BLaER1 treated with 17β-estradiol and CSF1 and Interleukin-3, amounts not matched to agents 10 nM and 100 nM (cell line): Measurements from ENCODE around the gene TGFBR2.

ENCODE experiments used
- H3K27ac ChIP-seq, 11 experiments: shearing (Covaris generic); formaldehyde crosslinking; 2 replicates each; pipeline ENCODE4 v1.8.1; 2022
- H3K27me3 ChIP-seq, 11 experiments: shearing (Covaris generic); formaldehyde crosslinking; 2 replicates each; pipeline ENCODE4 v1.8.1; 2022
- H3K36me3 ChIP-seq, 11 experiments: shearing (Covaris generic); formaldehyde crosslinking; 2 replicates each; pipeline ENCODE4 v1.8.1; 2022
- H3K4me1 ChIP-seq, 10 experiments: shearing (Covaris generic); formaldehyde crosslinking; 2 replicates each; pipeline ENCODE4 v1.8.1; 2022
- H3K4me2 ChIP-seq, 11 experiments: shearing (Covaris generic); formaldehyde crosslinking; 2 replicates each; pipeline ENCODE4 v1.8.1; 2022
- H3K4me3 ChIP-seq, 10 experiments: shearing (Covaris generic); formaldehyde crosslinking; 2 replicates each; pipeline ENCODE4 v1.8.1; 2022
- H3K9ac ChIP-seq, 11 experiments: shearing (Covaris generic); formaldehyde crosslinking; 2 replicates each; pipeline ENCODE4 v1.8.1; 2022
- H3K9me3 ChIP-seq, 11 experiments: shearing (Covaris generic); formaldehyde crosslinking; replicated peaks in 1 of 11; 2 replicates each; pipeline ENCODE4 v1.8.1; 2022
- H4K20me1 ChIP-seq, 11 experiments: shearing (Covaris generic); formaldehyde crosslinking; 2 replicates each; pipeline ENCODE4 v1.8.1; 2022
- Cebpa-rat ChIP-seq, 11 experiments: shearing (Covaris generic); IDR thresholded peaks; 2 replicates each; pipeline ENCODE4 v1.8.1; 2022

Gene TGFBR2

GRCh38 chr3:30613133-30613825, 6.9 kb downstream of the TGFBR2 start:
- Histone ChIP-seq H3K36me3 (peaks cover 1 to 65% (median 35%) of the 10 kb centered on the region in 11 experiments; a peak in 18 of 22 replicates), H3K9ac (peak overlapping the region in 2 of 11 experiments; percentile 3 to 99; a peak in 1 of 22 replicates), H4K20me1 (peaks cover 49 to 100% (median 90%) of the 10 kb centered on the region in 11 experiments), H3K9me3 (no peaks in the 10 kb centered on the region), H3K4me3 (peak overlapping the region in 4 of 10 experiments; percentile 1 to 98 (median 20); a peak in 3 of 20 replicates), H3K27me3 (no peaks in the 10 kb centered on the region), H3K4me1 (peaks cover 75 to 96% (median 87%) of the 10 kb centered on the region in 10 experiments), H3K4me2 (peak overlapping the region; percentile 74 to 95 (median 87)), H3K27ac (peak overlapping the region in 9 of 11 experiments; percentile 3 to 100 (median 99); a peak in 13 of 22 replicates)
- TF ChIP-seq Cebpa-rat (IDR thresholded peaks at IDR 0.05) = peak in 8 of 11 experiments; percentile 10 to 76 (median 38); a peak in 5 of 22 replicates

GRCh38 chr3:30614373-30614772, 8.0 kb downstream of the TGFBR2 start:
- Histone ChIP-seq H3K36me3 (peaks cover 9 to 76% (median 46%) of the 10 kb centered on the region in 11 experiments; a peak in 20 of 22 replicates), H3K27ac (0 out of 22 replicates have a peak overlapping the region, but pooled peaks of 1 of the 11 experiments have one; percentile 5), H3K4me2 (peak overlapping the region; percentile 74 to 95 (median 87)), H3K4me3 (no peak overlapping the region), H3K9me3 (peaks cover 0 to 2% (median 0%) of the 10 kb centered on the region in 11 experiments; a peak in 1 of 22 replicates), H3K27me3 (no peaks in the 10 kb centered on the region), H4K20me1 (peaks cover 52 to 100% (median 100%) of the 10 kb centered on the region in 11 experiments), H3K9ac (no peak overlapping the region), H3K4me1 (peaks cover 86 to 100% (median 97%) of the 10 kb centered on the region in 10 experiments)
- TF ChIP-seq Cebpa-rat (IDR thresholded peaks at IDR 0.05) = no peak

GRCh38 chr3:30614943-30615342, 8.5 kb downstream of the TGFBR2 start:
- no peak overlapping the region for H3K9ac ChIP-seq
- peaks cover 0 to 6% (median 0%) of the 10 kb centered on the region in 11 experiments; a peak in 1 of 22 replicates for H3K9me3 ChIP-seq
- H4K20me1 ChIP-seq = peaks cover 55 to 100% (median 100%) of the 10 kb centered on the region in 11 experiments
- no peaks in the 10 kb centered on the region for H3K27me3 ChIP-seq
- peak overlapping the region; percentile 74 to 95 (median 87) for H3K4me2 ChIP-seq
- TF ChIP-seq Cebpa-rat (IDR thresholded peaks at IDR 0.05) = no peak
- H3K36me3 ChIP-seq = peaks cover 9 to 82% (median 52%) of the 10 kb centered on the region in 11 experiments; a peak in 21 of 22 replicates
- H3K4me3 ChIP-seq = no peak overlapping the region
- no peak overlapping the region for H3K27ac ChIP-seq
- H3K4me1 ChIP-seq = peaks cover 90 to 100% (median 97%) of the 10 kb centered on the region in 10 experiments

GRCh38 chr3:30615615-30616346, 9.4 kb downstream of the TGFBR2 start:
- no peak overlapping the region for H3K9ac ChIP-seq
- TF ChIP-seq Cebpa-rat (IDR thresholded peaks at IDR 0.05) = no peak
- peaks cover 9 to 90% (median 58%) of the 10 kb centered on the region in 11 experiments; a peak in 21 of 22 replicates for H3K36me3 ChIP-seq
- no peak overlapping the region for H3K4me3 ChIP-seq
- H3K9me3 ChIP-seq = peaks cover 0 to 6% (median 0%) of the 10 kb centered on the region in 11 experiments; a peak in 1 of 22 replicates
- peaks cover 63 to 100% (median 100%) of the 10 kb centered on the region in 11 experiments for H4K20me1 ChIP-seq
- H3K4me1 ChIP-seq = peaks cover 90 to 100% (median 97%) of the 10 kb centered on the region in 10 experiments
- no peak overlapping the region; a peak in 1 of 22 replicates for H3K27ac ChIP-seq
- H3K27me3 ChIP-seq = no peaks in the 10 kb centered on the region
- peak overlapping the region; percentile 25 to 87 (median 48); a peak in 20 of 22 replicates for H3K4me2 ChIP-seq

- Histone ChIP-seq H3K27me3 (no peaks in the 10 kb centered on the region), H3K9ac (no peak overlapping the region), H3K4me3 (no peak overlapping the region), H3K4me2 (peak overlapping the region; percentile 25 to 87 (median 48); a peak in 20 of 22 replicates), H3K4me1 (peaks cover 90 to 100% (median 97%) of the 10 kb centered on the region in 10 experiments), H3K9me3 (peaks cover 0 to 6% (median 0%) of the 10 kb centered on the region in 11 experiments; a peak in 1 of 22 replicates), H3K36me3 (peaks cover 9 to 97% (median 65%) of the 10 kb centered on the region in 11 experiments; a peak in 21 of 22 replicates), H4K20me1 (peaks cover 68 to 100% (median 100%) of the 10 kb centered on the region in 11 experiments), H3K27ac (no peak overlapping the region; a peak in 1 of 22 replicates)
- no peak for TF ChIP-seq Cebpa-rat (IDR thresholded peaks at IDR 0.05)
These were observed 10.1 kb downstream of the TGFBR2 start for GRCh38 chr3:30616347-30617027.

GRCh38 chr3:30617069-30617468, 10.7 kb downstream of the TGFBR2 start:
- Histone ChIP-seq H4K20me1 (peaks cover 65 to 100% (median 100%) of the 10 kb centered on the region in 11 experiments), H3K4me3 (no peak overlapping the region), H3K9ac (no peak overlapping the region), H3K27ac (no peak overlapping the region), H3K27me3 (no peaks in the 10 kb centered on the region), H3K4me1 (peaks cover 90 to 100% (median 97%) of the 10 kb centered on the region in 10 experiments), H3K4me2 (peak overlapping the region in 7 of 11 experiments; percentile 25 to 87 (median 53); a peak in 11 of 22 replicates), H3K36me3 (peaks cover 9 to 98% (median 65%) of the 10 kb centered on the region in 11 experiments; a peak in 21 of 22 replicates), H3K9me3 (peaks cover 0 to 6% (median 0%) of the 10 kb centered on the region in 11 experiments; a peak in 1 of 22 replicates)
- no peak for TF ChIP-seq Cebpa-rat (IDR thresholded peaks at IDR 0.05)

- Histone ChIP-seq H3K9me3 (peaks cover 0 to 6% (median 0%) of the 10 kb centered on the region in 11 experiments; a peak in 1 of 22 replicates), H3K4me2 (peak overlapping the region; percentile 54 to 76 (median 70); a peak in 20 of 22 replicates), H3K9ac (no peak overlapping the region), H3K36me3 (peaks cover 9 to 98% (median 65%) of the 10 kb centered on the region in 11 experiments; a peak in 21 of 22 replicates), H3K27me3 (no peaks in the 10 kb centered on the region), H3K4me3 (no peak overlapping the region), H4K20me1 (peaks cover 59 to 100% (median 100%) of the 10 kb centered on the region in 11 experiments), H3K4me1 (peaks cover 90 to 100% (median 97%) of the 10 kb centered on the region in 10 experiments), H3K27ac (peak overlapping the region in 7 of 11 experiments; percentile 0 to 37 (median 12); a peak in 5 of 22 replicates)
- TF ChIP-seq Cebpa-rat (IDR thresholded peaks at IDR 0.05) = no peak
These were observed 11.3 kb downstream of the TGFBR2 start for GRCh38 chr3:30617653-30618052.

- no peaks in the 10 kb centered on the region for H3K27me3 ChIP-seq
- H3K4me2 ChIP-seq = peak overlapping the region; percentile 54 to 76 (median 70); a peak in 21 of 22 replicates
These were observed 12.1 kb downstream of the TGFBR2 start for GRCh38 chr3:30618526-30618925.

More at GRCh38 chr3:30618526-30618925, 12.1 kb downstream of the TGFBR2 start:
- Histone ChIP-seq H3K4me1 (peaks cover 90 to 100% (median 97%) of the 10 kb centered on the region in 10 experiments), H3K27ac (0 out of 22 replicates have a peak overlapping the region, but pooled peaks of 4 of the 11 experiments have one; percentile 8 to 37 (median 20)), H3K9ac (no peak overlapping the region), H4K20me1 (peaks cover 50 to 100% (median 96%) of the 10 kb centered on the region in 11 experiments), H3K4me3 (no peak overlapping the region), H3K9me3 (peaks cover 0 to 6% (median 0%) of the 10 kb centered on the region in 11 experiments; a peak in 1 of 22 replicates), H3K36me3 (peaks cover 15 to 96% (median 67%) of the 10 kb centered on the region in 11 experiments)
- TF ChIP-seq Cebpa-rat (IDR thresholded peaks at IDR 0.05) = no peak
